Ishikawa (cell line): Measurements from ENCODE around the gene PKMYT1.

Experiments
- CEBPB ChIP-seq: IDR thresholded peaks from 2 replicates; pipeline ENCODE4 v1.6.1; 2012
- CREB1 ChIP-seq: IDR thresholded peaks from 2 replicates; pipeline ENCODE4 v1.6.1; 2012; ENCODE audit warnings: low read depth
- EGR1 ChIP-seq: IDR thresholded peaks from 2 replicates; pipeline ENCODE4 v1.6.1; 2012
- EP300 ChIP-seq: IDR thresholded peaks from 2 replicates; pipeline ENCODE4 v1.6.1; 2012; ENCODE audit warnings: borderline replicate concordance
- FOXM1 ChIP-seq: IDR thresholded peaks from 2 replicates; pipeline ENCODE4 v1.6.1; 2012; ENCODE audit warnings: low read depth, borderline replicate concordance
- MAX ChIP-seq: IDR thresholded peaks from 2 replicates; pipeline ENCODE4 v1.6.1; 2012
- NFIC ChIP-seq: IDR thresholded peaks from 2 replicates; pipeline ENCODE4 v1.6.1; 2012
- RAD21 ChIP-seq: IDR thresholded peaks from 2 replicates; pipeline ENCODE4 v1.6.1; 2012; ENCODE audit warnings: low read depth
- REST ChIP-seq: IDR thresholded peaks from 2 replicates; pipeline ENCODE4 v1.6.1; 2012; ENCODE audit warnings: low read depth, mild to moderate bottlenecking
- TAF1 ChIP-seq: IDR thresholded peaks from 2 replicates; pipeline ENCODE4 v1.6.1; 2012; ENCODE audit warnings: low read depth, mild to moderate bottlenecking
- TCF12 ChIP-seq: IDR thresholded peaks from 2 replicates; pipeline ENCODE4 v1.6.1; 2012; ENCODE audit warnings: low read depth
- TEAD4 ChIP-seq: IDR thresholded peaks from 2 replicates; pipeline ENCODE4 v1.6.1; 2012
- YY1 ChIP-seq: IDR thresholded peaks from 2 replicates; pipeline ENCODE4 v1.6.1; 2012; ENCODE audit warnings: low read depth
- ZBTB7A ChIP-seq: IDR thresholded peaks from 2 replicates; pipeline ENCODE4 v1.6.1; 2012; ENCODE audit warnings: low read depth
- TF ChIP-seq, protein P1 (sequence below): IDR thresholded peaks from 2 replicates; pipeline ENCODE4 v1.6.1; 2012

Gene PKMYT1

DNA sequence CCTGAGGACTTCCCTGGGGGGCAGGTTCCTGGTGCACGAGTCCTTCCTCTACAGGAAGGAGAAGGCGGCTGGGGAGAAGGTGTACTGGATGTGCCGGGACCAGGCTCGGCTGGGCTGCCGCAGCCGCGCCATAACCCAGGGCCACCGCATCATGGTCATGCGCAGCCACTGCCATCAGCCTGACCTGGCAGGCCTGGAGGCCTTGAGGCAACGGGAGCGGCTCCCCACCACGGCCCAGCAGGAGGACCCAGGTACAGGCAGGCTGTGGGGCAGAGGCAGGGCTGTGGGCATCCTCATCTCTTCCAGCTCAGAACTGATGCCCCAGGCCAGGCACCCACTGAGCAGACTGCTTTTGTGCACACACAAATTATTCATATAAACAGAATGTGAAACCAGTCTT, 42.0 kb downstream of the PKMYT1 start:
- TF ChIP-seq, protein P1, sequence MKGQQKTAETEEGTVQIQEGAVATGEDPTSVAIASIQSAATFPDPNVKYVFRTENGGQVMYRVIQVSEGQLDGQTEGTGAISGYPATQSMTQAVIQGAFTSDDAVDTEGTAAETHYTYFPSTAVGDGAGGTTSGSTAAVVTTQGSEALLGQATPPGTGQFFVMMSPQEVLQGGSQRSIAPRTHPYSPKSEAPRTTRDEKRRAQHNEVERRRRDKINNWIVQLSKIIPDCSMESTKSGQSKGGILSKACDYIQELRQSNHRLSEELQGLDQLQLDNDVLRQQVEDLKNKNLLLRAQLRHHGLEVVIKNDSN: no peak
- TF ChIP-seq CEBPB: no peak
- TF ChIP-seq YY1: no peak
- TF ChIP-seq EP300: no peak
- TF ChIP-seq ZBTB7A: no peak
- TF ChIP-seq REST: no peak
- no peak for TF ChIP-seq FOXM1
- TF ChIP-seq CREB1: no peak
- no peak for TF ChIP-seq TEAD4
- no peak for TF ChIP-seq TCF12
- TF ChIP-seq NFIC: no peak
- TF ChIP-seq TAF1: no peak
- no peak for TF ChIP-seq EGR1
- TF ChIP-seq MAX: no peak
- no peak for TF ChIP-seq RAD21

DNA sequence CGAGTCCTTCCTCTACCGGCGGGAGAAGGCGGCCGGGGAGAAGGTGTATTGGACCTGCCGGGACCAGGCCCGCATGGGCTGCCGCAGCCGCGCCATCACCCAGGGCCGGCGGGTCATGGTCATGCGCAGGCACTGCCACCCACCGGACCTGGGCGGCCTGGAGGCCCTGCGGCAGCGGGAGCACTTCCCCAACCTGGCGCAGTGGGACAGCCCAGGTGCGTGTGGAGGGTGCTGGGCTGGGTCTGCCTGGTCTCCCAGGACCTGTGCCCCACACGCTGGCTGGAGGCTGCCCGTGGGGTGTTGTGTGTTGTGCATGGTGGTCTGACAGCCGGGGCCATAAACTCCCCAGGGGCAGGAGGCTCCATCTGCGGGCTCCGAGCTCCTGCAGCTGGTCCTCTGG, 43.1 kb downstream of the PKMYT1 start:
- TF ChIP-seq CREB1: no peak
- no peak for TF ChIP-seq NFIC
- no peak for TF ChIP-seq FOXM1
- TF ChIP-seq YY1: no peak
- TF ChIP-seq, protein P1: no peak
- TF ChIP-seq CEBPB: no peak
- no peak for TF ChIP-seq TAF1
- no peak for TF ChIP-seq TEAD4
- no peak for TF ChIP-seq MAX
- no peak for TF ChIP-seq RAD21
- TF ChIP-seq ZBTB7A: no peak
- no peak for TF ChIP-seq TCF12
- TF ChIP-seq EGR1: no peak
- TF ChIP-seq EP300: no peak
- no peak for TF ChIP-seq REST

- TF ChIP-seq ZBTB7A (no peak), RAD21 (no peak), TCF12 (no peak), TEAD4 (no peak), REST (no peak), YY1 (no peak), EGR1 (no peak), NFIC (no peak), TAF1 (no peak), FOXM1 (no peak), EP300 (no peak), MAX (no peak), CREB1 (no peak)
- TF ChIP-seq, protein P1: no peak
Observed at GRCh38 chr16:2936436-2937011, 43.7 kb downstream of the PKMYT1 start.

DNA sequence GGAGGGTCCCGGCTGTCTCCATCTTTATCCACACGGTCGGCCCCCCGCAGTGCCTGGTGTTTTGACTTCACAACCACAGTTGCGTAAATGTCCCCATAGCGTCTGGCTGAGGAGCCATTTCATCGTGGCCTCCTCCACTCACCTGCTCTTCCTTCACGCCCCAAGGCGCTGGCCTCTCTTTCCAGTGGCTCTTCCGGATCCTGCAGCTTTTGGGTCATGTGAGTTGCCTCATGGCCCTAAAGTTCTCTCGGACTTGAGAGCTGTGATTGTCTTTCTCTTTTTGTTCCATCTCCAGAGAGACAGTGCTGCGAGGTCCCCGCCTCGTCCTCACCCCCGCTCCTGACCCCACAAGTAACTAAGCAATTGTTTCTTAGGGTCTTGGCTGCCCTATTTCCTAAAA, 45.8 kb downstream of the PKMYT1 start:
- TF ChIP-seq MAX (no peak), NFIC (no peak), EGR1 (no peak), TAF1 (no peak), TEAD4 (no peak), YY1 (no peak), CREB1 (no peak), RAD21 (no peak), FOXM1 (no peak)
- TF ChIP-seq, protein P1: no peak
